Right atrium auricular region (tissue), 2 donors: ENCODE data around the gene KDSR. TPM values are rescaled to one million over a fixed set of nuclear protein-coding genes. Genes with fewer than 3 reads are reported as not detected.
A peak's percentile ranks its signal among the peaks of the same experiment; 100 is the strongest.

Experiments used
- DNase-seq: peaks from one replicate; pipeline ENCODE4 v3.0.0-alpha.2; 2019; ENCODE audit warnings: low spot score
- H3K27ac ChIP-seq, 2 donors: fragments of 200-600 bp; sonication (generic); 1 replicate in 1 of 2; 2 replicates in 1 of 2; pipeline ENCODE4 v1.5.1; 2016 to 2019
- H3K27me3 ChIP-seq, 2 donors: fragments of 200-600 bp; sonication (generic); one replicate each; pipeline versions ENCODE4 v1.5.1 to v1.6.0; 2017 to 2019
- H3K36me3 ChIP-seq: fragments of 200-600 bp; sonication (generic); one replicate; pipeline ENCODE4 v1.5.1; 2016
- H3K4me1 ChIP-seq, 2 donors: fragments of 200-600 bp; sonication (generic); one replicate each; pipeline versions ENCODE4 v1.5.1 to v1.6.0; 2017 to 2019
- H3K4me3 ChIP-seq, 2 donors: fragments of 200-600 bp; sonication (generic); 1 replicate in 1 of 2; 2 replicates in 1 of 2; pipeline ENCODE4 v1.5.1; 2017 to 2019; ENCODE audit warnings: mild to moderate bottlenecking in 1 of 2, moderate library complexity in 1 of 2
- H3K9me3 ChIP-seq, 2 donors: fragments of 200-600 bp; sonication (generic); one replicate each; pipeline ENCODE4 v1.5.1; 2019
- total RNA-seq, 2 donors: library from RNA; depleted of rRNA; stranded (reverse); fragments of >200 nt; gene quantifications; one replicate each; pipeline ENCODE4 v1.1.0, GENCODE V29; 2016
- TF ChIP-seq, protein P1 (sequence below), 2 donors: fragments of 200-600 bp; sonication (generic); IDR thresholded peaks; one replicate each; pipeline ENCODE4 v1.5.1; 2019; ENCODE audit warnings: antibody characterized with exemption in 2 of 2

The KDSR gene
- total RNA-seq, 2 donors from 2014 or later = 32.7 to 33.8 TPM

DNA sequence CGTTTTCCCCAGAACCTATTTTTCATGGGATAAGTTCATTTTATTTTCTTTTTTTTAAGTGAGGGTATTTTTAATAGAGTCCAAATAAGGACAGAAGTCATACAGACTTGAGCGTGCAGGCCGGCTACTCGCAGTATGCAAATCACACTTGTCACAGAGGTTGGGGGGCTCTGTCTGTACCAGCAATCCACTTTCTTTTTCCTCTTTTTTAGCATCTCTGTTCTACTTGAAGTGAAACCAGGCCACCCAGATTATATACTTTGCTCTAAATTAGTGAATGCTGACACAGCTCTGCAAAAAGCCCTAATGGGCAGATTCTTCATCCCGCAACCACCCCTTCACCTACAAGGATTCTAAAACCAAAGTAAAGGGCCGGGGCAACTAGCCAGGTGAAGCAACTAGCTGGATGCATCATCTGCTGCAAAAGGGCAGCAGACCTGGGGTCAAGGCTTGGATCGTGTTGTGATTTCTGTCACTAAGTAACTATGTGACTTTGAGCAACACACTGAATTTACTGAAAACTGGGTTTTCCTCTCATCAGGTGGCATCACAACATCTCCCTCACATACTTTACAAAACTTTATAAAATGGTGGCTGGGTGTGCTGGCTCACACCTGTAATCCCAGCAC is 18.4 kb downstream of the KDSR start:
- Histone ChIP-seq H3K36me3 (peaks cover 64% of the 10 kb centered on the region), H3K27me3 (no peaks in the 10 kb centered on the region), H3K27ac (no peak overlapping the region), H3K4me3 (no peak overlapping the region), H3K4me1 (peaks cover 0 to 25% of the 10 kb centered on the region in 2 donors), H3K9me3 (no peaks in the 10 kb centered on the region)
- DNase-seq = no peak
- TF ChIP-seq, protein P1, sequence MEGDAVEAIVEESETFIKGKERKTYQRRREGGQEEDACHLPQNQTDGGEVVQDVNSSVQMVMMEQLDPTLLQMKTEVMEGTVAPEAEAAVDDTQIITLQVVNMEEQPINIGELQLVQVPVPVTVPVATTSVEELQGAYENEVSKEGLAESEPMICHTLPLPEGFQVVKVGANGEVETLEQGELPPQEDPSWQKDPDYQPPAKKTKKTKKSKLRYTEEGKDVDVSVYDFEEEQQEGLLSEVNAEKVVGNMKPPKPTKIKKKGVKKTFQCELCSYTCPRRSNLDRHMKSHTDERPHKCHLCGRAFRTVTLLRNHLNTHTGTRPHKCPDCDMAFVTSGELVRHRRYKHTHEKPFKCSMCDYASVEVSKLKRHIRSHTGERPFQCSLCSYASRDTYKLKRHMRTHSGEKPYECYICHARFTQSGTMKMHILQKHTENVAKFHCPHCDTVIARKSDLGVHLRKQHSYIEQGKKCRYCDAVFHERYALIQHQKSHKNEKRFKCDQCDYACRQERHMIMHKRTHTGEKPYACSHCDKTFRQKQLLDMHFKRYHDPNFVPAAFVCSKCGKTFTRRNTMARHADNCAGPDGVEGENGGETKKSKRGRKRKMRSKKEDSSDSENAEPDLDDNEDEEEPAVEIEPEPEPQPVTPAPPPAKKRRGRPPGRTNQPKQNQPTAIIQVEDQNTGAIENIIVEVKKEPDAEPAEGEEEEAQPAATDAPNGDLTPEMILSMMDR (IDR thresholded peaks at IDR 0.05) = no peak

GRCh38 chr18:63346480-63347183 is 20.4 kb downstream of the KDSR start:
- peak overlapping the region; percentile 58 to 71 for H3K27ac ChIP-seq
- peaks cover 0 to 25% of the 10 kb centered on the region in 2 donors for H3K4me1 ChIP-seq
- no peaks in the 10 kb centered on the region for H3K9me3 ChIP-seq
- peaks cover 46% of the 10 kb centered on the region for H3K36me3 ChIP-seq
- DNase-seq = no peak
- H3K4me3 ChIP-seq = peak overlapping the region in 1 of 2 donors; percentile 10
- TF ChIP-seq, protein P1 (IDR thresholded peaks at IDR 0.05) = no peak
- no peaks in the 10 kb centered on the region for H3K27me3 ChIP-seq

DNA sequence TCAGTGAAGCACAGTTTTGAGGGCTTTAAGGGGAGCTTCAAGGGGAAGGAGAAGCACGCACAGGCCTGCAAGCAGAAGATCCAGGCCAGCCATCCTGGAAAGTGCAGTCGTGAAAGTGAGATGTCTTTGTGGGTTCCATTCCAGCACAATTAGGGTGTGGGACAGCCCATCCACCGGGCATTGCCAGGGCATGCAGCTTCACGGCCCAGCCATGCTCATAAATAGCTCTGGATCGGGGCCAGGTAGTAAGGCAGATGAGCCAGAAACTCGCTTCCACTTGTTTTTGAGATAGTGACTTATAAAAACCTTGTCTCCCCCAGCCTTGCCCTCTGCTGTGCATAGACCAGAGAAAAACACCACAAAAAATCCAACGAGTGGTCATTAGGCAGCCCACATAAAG is 21.0 kb downstream of the KDSR start:
- TF ChIP-seq, protein P1 (IDR thresholded peaks at IDR 0.05) = no peak
- no peak for DNase-seq
- Histone ChIP-seq H3K36me3 (peaks cover 43% of the 10 kb centered on the region), H3K27me3 (no peaks in the 10 kb centered on the region), H3K4me1 (peaks cover 0 to 25% of the 10 kb centered on the region in 2 donors), H3K4me3 (peak overlapping the region in 1 of 2 donors; percentile 10), H3K9me3 (no peaks in the 10 kb centered on the region), H3K27ac (peak overlapping the region; percentile 58 to 71)

DNA sequence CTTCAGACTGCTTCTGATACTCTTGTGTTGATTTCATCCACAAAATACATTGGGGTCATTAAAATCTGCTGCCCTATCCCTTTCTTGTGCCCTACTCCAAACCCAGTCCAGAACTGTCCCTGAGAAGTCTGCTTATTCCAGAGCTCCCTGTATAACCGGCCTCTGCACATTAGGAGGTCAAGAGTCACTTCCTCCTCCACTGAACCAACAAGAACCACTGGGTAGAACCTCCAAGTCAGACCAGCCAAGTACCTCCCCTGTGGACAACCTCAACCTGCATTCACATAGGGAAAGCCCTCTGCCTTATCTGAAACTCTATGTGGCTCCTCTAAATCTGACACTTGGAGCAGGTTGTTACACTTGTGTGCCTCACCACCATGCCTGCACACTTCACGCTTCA is 22.1 kb downstream of the KDSR start:
- no peaks in the 10 kb centered on the region for H3K27me3 ChIP-seq
- no peak overlapping the region for H3K4me3 ChIP-seq
- H3K36me3 ChIP-seq = peaks cover 43% of the 10 kb centered on the region
- TF ChIP-seq, protein P1 (IDR thresholded peaks at IDR 0.05) = no peak
- no peak for DNase-seq
- H3K4me1 ChIP-seq = peaks cover 0 to 25% of the 10 kb centered on the region in 2 donors
- H3K27ac ChIP-seq = peak overlapping the region; percentile 5 to 39
- H3K9me3 ChIP-seq = no peaks in the 10 kb centered on the region

DNA sequence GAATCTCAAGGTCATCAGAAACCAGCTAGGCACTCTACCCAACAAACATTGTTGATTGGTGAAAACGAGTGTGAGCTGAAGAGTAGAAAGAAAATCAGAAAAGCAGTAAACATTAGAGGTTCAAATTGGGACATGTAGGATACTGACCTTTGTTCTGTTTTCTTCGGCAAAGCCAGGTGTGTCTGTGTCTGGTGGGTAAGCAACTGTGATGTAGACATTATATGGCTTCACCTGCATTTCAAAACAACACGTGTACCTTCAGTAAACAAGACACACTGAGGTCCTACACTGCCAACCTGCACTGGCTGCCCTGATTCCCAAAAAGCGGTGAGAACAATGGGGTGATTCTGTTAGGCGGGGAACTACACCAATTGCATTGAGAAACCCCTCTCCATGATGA is 22.7 kb downstream of the KDSR start:
- Histone ChIP-seq H3K4me1 (peaks cover 0 to 25% of the 10 kb centered on the region in 2 donors), H3K27ac (peak overlapping the region; percentile 21 to 39), H3K36me3 (peaks cover 44% of the 10 kb centered on the region), H3K9me3 (no peaks in the 10 kb centered on the region), H3K4me3 (no peak overlapping the region), H3K27me3 (no peaks in the 10 kb centered on the region)
- TF ChIP-seq, protein P1 (IDR thresholded peaks at IDR 0.05) = no peak
- DNase-seq = no peak
